Ramos (cell line): Measurements from ENCODE around the gene WIPF3.
"Not testable (repeated sequence)": the region's sequence is repeated elsewhere in the genome, so short reads cannot be mapped to it uniquely, and the experiment has no call there.

Experiments
- in situ Hi-C: fragments of 300-500 bp; cut with MboI; formaldehyde crosslinking; loops from one replicate; pipeline ENCODE4 v1.14.3; 2022; ENCODE audit warnings: low sequenced_read_pairs; ENCODE audit not compliant: unreplicated experiment

WIPF3 gene

GRCh38 chr7:29940199-29940598, 133.9 kb downstream of the WIPF3 start:
- in situ Hi-C loops: no loop called here

- in situ Hi-C loops: no loop called here
Observed at GRCh38 chr7:29945259-29945809, 139.0 kb downstream of the WIPF3 start.

GRCh38 chr7:29946428-29947186, 140.3 kb downstream of the WIPF3 start:
- in situ Hi-C loops: no loop called here

GRCh38 chr7:29948587-29948986, 142.3 kb downstream of the WIPF3 start:
- in situ Hi-C loops: no loop called here

- in situ Hi-C loops: no loop called here
Observed at GRCh38 chr7:29950480-29950879, 144.2 kb downstream of the WIPF3 start.

GRCh38 chr7:29951206-29951605, 144.9 kb downstream of the WIPF3 start:
- in situ Hi-C loops: no loop called here

GRCh38 chr7:29953726-29954347, 147.5 kb downstream of the WIPF3 start:
- in situ Hi-C loops: no loop called here

- in situ Hi-C loops: no loop called here
Observed at GRCh38 chr7:29955075-29955792, 148.9 kb downstream of the WIPF3 start.

GRCh38 chr7:29955799-29956486, 149.6 kb downstream of the WIPF3 start:
- in situ Hi-C loops: no loop called here

GRCh38 chr7:29956487-29956836, 150.2 kb downstream of the WIPF3 start:
- in situ Hi-C loops: no loop called here

GRCh38 chr7:29957521-29958310, 151.4 kb downstream of the WIPF3 start:
- in situ Hi-C loops: no loop called here

GRCh38 chr7:29958667-29959358, 152.5 kb downstream of the WIPF3 start:
- in situ Hi-C loops: no loop called here

- in situ Hi-C loops: not testable (repeated sequence)
Observed at GRCh38 chr7:29961611-29962010, 155.3 kb downstream of the WIPF3 start.

- in situ Hi-C loops: no loop called here
Observed at GRCh38 chr7:29962035-29962434, 155.7 kb downstream of the WIPF3 start.

- in situ Hi-C loops: no loop called here
Observed at GRCh38 chr7:29965030-29965429, 158.7 kb downstream of the WIPF3 start.
